ENCODE data around the gene CMTM6.

GRCh38 chr3:32502118-32502945, at the start of gene CMTM6:
- TF ChIP-seq TCF4 (CRISPR knock-in tag; IDR thresholded peaks at IDR 0.05; ENCODE audit: borderline replicate concordance) = no peak
- no peak for TF ChIP-seq ZFP30 (CRISPR knock-in tag; IDR thresholded peaks at IDR 0.05)
- no peak for TF ChIP-seq RARB (CRISPR knock-in tag; IDR thresholded peaks at IDR 0.05)
- TF ChIP-seq PATZ1 (CRISPR knock-in tag; IDR thresholded peaks at IDR 0.05; ENCODE audit: borderline replicate concordance) = no peak
- no peak for TF ChIP-seq ESRRG (CRISPR knock-in tag; IDR thresholded peaks at IDR 0.05)
- no peak for TF ChIP-seq ZNF565 (CRISPR knock-in tag; conservative IDR thresholded peaks at IDR 0.05; ENCODE audit: low read depth)
- no peak for TF ChIP-seq ZNF8 (CRISPR knock-in tag; IDR thresholded peaks at IDR 0.05)
- TF ChIP-seq SNAI2 (CRISPR knock-in tag; IDR thresholded peaks at IDR 0.05) = no peak
- TF ChIP-seq ARNTL (CRISPR knock-in tag; IDR thresholded peaks at IDR 0.05; ENCODE audit: borderline replicate concordance, low read depth) = no peak
- no peak for TF ChIP-seq ZNF70 (CRISPR knock-in tag; IDR thresholded peaks at IDR 0.05)
- no peak for TF ChIP-seq CREB5 (CRISPR knock-in tag; IDR thresholded peaks at IDR 0.05; ENCODE audit: low read depth)
- TF ChIP-seq ZFP3 (CRISPR knock-in tag; IDR thresholded peaks at IDR 0.05) = no peak
